HG03521 (cell line): Measurements from ENCODE around the gene UGT1A1.
"Not testable (repeated sequence)": the region's sequence is repeated elsewhere in the genome, so short reads cannot be mapped to it uniquely, and the experiment has no call there.

ENCODE experiments used
- ATAC-seq: cut with Tn5 transposase; IDR thresholded peaks from one replicate; pipeline ENCODE4 v1.9.1; 2021; ENCODE audit warnings: mild to moderate bottlenecking, moderate library complexity; ENCODE audit not compliant: unreplicated experiment

UGT1A1 gene

DNA sequence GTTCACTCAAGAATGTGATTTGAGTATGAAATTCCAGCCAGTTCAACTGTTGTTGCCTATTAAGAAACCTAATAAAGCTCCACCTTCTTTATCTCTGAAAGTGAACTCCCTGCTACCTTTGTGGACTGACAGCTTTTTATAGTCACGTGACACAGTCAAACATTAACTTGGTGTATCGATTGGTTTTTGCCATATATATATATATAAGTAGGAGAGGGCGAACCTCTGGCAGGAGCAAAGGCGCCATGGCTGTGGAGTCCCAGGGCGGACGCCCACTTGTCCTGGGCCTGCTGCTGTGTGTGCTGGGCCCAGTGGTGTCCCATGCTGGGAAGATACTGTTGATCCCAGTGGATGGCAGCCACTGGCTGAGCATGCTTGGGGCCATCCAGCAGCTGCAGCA, at the start of gene UGT1A1:
UGT1A1 (plus strand) TSS at position 228 of the 400 bp plus-strand sequence; CDS start at position 246, 18 bp downstream.
- ATAC-seq, result no peak

DNA sequence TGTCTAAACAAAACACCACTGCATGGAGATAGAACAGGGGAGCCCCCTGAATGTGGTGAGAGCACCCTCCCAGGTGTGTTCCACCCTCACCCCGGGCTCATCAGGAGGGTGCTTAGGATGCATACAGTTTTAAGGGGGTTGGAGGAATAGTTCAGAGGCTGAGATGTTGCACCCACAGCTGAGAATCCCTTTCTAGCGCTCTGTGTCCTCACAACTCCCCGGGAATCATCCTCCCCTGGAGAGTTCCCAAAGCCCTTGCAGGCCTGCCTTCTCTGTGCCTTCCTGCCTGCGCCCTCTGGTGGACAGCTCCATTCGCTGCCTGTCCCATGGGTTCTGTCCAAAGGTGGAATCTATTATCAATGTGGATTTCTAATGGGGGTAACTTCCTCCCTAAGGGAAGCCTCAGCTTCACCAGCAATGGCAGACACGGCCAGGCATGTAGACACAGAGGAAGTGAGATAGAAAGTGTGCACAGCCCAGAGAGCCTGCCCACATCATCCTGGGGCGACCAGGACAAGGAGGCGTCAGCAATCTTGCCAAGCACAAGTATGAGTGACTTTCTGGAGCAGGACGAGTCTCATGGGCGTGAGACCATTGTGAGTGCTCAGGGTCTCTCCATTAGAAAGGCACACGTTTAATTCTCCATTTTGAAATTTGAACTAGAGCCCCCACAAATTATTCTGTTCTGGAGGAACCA, 48.6 kb upstream of the UGT1A1 start:
- peak; percentile 54 for ATAC-seq

- no peak for ATAC-seq
Measured at GRCh38 chr2:233712611-233713261, 47.3 kb upstream of the UGT1A1 start, which contains the start of gene UGT1A5. Gene UGT1A5 (plus strand): TSS chr2:233712907. CDS start chr2:233712992, 85 bp downstream.

- ATAC-seq, result no peak
Measured at GRCh38 chr2:233713262-233713615, 46.8 kb upstream of the UGT1A1 start.

- ATAC-seq, result no peak
Measured at GRCh38 chr2:233714121-233714520, 45.9 kb upstream of the UGT1A1 start.

DNA sequence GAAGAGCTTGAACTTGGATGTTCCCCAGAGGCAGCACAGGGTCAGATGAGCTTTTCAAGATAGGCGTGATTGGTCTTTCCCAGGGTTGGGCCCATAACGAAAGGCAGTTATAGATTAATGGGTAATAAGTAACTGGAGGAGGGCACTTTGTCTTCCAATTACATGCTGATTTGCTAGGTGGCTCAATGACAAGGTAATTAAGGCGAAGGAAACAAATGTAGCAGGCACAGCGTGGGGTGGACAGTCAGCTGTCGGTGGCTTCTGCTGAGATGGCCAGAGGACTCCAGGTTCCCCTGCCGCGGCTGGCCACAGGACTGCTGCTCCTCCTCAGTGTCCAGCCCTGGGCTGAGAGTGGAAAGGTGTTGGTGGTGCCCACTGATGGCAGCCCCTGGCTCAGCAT, 41.5 kb upstream of the UGT1A1 start, which contains the start of gene UGT1A4:
UGT1A4 (plus strand) TSS at position 185 of the 400 bp plus-strand sequence; CDS start at position 270, 85 bp downstream.
- no peak for ATAC-seq

- no peak for ATAC-seq
Measured at GRCh38 chr2:233728723-233729301, 31.3 kb upstream of the UGT1A1 start, which contains the start of gene UGT1A3. Gene UGT1A3 (plus strand): TSS chr2:233729042. CDS start chr2:233729127, 85 bp downstream.

DNA sequence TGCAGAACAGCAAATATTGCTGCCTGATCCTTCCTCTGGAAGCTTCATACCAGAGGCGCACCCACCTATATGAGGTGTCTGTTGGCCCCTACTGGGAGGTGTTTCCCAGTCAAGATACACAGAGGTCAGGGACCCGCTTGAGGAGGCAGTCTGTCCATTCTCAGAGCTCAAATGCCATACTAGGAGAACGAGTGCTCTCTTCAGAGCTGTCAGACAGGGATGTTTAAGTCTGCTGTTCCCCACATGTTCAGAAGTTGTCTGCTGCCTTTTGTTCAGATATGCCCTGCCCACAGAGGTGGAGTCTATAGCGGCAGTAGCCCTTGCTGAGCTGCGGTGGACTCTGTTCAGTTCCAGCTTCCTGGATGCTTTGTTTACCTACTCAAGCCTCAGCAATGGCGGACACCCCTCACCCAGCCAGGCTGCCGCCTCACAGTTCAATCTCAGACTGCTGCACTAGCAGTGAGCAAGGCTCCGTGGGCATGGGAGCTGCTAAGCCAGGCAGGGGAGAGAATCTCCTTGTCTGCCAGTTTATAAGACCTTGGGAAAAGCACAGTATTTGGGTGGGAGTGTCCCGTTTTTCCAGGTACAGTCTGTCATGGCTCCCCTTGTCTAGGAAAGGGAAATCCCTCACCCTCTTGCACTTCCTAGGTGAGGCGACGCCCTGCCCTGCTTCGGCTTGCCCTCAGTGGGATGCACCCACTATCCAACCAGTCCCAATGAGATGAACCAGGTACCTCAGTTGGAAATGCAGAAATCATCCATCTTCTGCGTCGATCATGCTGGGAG, 23.0 kb upstream of the UGT1A1 start:
- ATAC-seq, result not testable (repeated sequence)

DNA sequence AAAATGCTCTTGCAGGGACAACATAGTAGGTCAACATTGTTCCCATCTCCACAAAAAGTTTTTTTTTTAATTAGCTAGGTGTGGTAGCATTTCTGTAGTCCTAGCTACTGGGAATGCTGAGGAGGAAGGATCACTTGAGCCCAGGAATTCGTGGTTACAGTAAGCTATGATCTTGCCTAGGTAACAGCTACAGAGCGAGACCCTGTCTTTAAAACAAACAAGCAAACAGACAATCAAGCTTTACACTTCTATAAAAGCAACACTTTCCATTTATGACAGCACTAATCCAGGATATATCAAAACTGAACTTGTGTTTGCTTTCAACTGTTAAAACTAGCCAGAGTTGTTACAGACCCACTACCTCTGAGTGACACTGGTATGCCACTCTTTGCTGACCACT, 19.2 kb upstream of the UGT1A1 start:
- no peak for ATAC-seq

- ATAC-seq, result no peak
Measured at GRCh38 chr2:233743464-233744259, 16.4 kb upstream of the UGT1A1 start.

DNA sequence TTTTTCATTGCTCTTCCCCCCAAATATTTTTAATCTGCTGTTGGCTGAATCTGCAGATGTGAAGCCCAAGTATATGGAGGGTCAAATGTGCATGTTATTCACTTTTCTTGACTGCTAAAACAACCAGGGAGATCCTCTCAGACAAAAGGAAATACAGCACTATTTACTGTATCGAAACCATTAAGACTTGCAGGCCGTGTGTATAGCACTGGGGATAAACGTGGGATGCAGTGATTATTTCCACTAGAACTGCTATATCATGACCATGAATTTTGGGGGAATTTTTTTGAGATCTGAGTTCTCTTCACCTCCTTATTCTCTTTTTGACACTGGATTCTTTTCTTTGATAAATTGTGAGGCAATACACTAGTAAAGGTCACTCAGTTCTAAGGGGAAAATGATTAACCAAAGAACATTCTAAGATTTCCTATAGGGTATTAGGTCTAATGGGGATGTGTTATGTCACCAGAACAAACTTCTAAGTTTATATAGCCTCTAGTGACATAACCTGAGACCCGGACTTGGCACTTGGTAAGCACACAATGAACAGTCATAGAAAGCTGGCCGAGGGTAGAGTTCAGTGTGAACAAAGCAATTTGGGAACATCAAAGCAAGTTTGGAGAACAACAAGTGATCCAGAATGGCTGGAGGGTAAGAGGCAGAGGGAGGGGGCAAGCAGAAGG, 14.9 kb upstream of the UGT1A1 start:
- no peak for ATAC-seq

GRCh38 chr2:233745838-233746237, 14.2 kb upstream of the UGT1A1 start:
- not testable (repeated sequence) for ATAC-seq

DNA sequence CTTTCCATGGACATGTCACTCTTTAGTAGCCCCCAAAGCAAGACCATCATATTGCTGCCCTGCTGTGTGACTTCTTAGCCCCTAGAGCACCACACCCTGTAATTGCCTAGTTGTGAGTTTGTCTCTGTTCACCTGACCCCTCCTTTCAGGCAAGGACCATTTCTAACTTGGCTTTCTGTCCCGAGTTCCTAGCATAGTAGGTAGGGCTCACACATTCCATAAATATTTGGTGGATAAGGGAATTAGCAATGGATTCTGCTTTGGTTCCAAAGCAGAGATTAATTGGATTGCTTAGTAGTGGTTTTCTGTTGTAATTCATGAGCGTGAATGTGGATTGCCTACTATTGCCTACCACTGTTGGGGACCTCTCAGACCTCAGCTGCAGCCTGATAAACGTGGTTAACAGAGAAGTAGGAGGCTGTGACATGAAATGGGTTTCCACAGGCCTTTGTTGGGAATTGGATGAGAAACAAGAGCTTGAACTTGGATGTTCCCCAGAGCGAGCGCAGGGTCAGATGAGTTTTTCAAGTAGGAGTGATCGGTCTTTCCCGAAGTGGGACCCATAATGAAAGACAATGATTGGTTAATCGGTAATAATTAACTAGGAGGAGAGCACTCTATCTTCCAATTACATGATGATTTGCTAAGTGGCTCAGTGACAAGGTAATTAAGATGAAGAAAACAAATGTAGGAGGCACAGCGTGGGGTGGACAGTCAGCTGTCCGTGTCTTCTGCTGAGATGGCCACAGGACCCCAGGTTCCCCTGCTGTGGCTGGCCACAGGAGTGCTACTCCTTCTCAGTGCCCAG, 13.4 kb upstream of the UGT1A1 start:
- ATAC-seq, result no peak

GRCh38 chr2:233747283-233747544, 12.9 kb upstream of the UGT1A1 start:
- no peak for ATAC-seq

DNA sequence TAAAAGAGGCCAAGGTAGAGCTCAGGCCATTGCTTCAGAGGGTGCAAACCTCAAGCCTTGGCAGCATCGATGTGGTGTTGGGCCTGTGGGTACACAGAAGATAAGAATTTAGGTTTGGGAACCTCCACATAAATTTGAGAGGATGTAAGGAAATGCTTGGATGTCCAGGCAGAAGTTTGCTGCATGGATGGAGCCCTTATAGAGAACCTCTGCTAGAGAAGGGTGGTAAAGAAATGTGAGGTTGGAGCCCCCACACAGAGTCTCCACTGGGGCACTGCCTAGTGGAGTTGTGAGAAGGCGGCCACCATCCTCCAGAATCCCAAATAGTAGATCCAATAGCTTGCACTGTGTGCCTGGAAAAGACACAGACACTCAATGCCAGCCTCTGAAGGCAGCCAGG, 9.4 kb upstream of the UGT1A1 start:
- ATAC-seq, result not testable (repeated sequence)

DNA sequence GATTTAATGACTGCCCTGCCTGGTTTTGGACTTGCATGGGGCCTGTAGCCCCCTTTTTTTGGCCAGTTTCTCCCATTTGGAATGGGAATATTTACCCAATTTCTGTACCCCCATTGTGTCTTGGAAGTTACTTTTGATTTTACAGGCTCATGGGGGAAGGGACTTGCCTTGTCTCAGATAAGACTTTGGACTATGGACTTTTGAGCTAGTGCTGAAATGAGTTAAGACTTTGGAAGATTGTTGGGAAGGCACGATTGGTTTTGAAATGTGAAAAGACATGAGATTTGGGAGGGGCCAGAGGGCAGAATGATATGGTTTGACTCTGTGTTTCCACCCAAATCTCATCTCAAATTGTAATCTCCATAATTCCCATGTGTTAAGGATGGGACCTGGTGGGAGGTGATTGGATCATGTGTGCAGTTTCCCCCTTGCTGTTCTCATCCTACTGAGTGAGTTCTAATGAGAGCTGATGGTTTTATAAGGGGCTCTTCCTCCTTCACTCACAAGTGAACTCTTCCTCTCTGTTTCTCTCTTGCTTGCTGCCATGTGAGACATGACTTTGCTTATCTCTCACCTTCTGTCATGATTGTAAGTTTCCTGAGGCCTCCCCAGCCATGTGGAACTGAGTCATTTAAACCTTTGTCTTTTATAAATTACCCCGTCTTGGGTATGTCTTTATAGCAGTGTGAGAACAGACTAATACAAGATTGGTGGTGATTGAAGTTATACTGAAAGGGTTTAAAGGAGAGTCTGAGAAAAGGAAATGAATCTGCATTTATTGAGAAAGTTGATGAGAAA, 8.7 kb upstream of the UGT1A1 start:
- ATAC-seq, result not testable (repeated sequence)

- ATAC-seq, result no peak
Measured at GRCh38 chr2:233754872-233755611, 5.0 kb upstream of the UGT1A1 start.
